Measurements from ENCODE around the gene DLG5.

The DLG5 gene

DNA sequence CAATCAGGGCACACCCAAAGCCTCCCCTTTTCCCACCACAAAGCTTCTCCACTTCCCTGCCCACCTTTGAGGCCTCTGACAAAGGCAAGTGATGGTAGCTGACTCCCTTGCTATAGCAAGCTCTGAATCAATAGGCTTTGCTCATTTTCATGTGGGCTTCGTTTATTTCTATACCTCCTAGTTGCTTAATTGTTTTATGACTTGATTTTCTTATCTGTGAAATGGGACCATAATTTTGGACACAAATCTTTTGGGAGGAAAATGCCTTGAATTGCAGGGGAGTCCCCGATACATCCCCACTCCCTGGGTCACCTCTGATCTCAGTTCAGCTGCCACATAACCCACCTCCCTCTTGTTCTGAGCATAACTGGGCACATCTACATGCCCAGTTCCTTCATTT is 13.7 kb upstream of the DLG5 start:
- Histone ChIP-seq H2AFZ (ENCODE audit: low read depth, low read length) (no peak overlapping the region), H3K27me3 (ENCODE audit: control insufficient read depth in 1 of 2, insufficient read depth in 1 of 2, low read length in 2 of 2) (no peaks in the 10 kb centered on the region), H3K4me1 (ENCODE audit: control insufficient read depth, insufficient read depth, low read depth, low read length) (peaks cover 25% of the 10 kb centered on the region), H3K9ac (ENCODE audit: low read length) (peak overlapping the region; percentile 40), H2AK5ac (ENCODE audit: low read length, severe bottlenecking) (peak overlapping the region; percentile 75), H2BK5ac (ENCODE audit: low read depth, low read length, poor library complexity, severe bottlenecking) (no peak overlapping the region), H4K91ac (ENCODE audit: low read length) (peak overlapping the region; percentile 6), H3K4me3 (ENCODE audit: insufficient read depth in 1 of 2, low read depth in 1 of 2, low read length in 2 of 2) (no peak overlapping the region), H3K4me2 (ENCODE audit: low read length, poor library complexity, severe bottlenecking) (no peak overlapping the region), H3K4ac (ENCODE audit: low read depth in 1 of 2, low read length in 2 of 2) (peak overlapping the region in 1 of 2 experiments; percentile 20), H2BK12ac (ENCODE audit: low read length in 2 of 2) (peak overlapping the region; percentile 29 to 90), H2BK15ac (ENCODE audit: low read depth, poor library complexity, severe bottlenecking) (peak overlapping the region; percentile 15), H2BK120ac (ENCODE audit: low read depth, low read length) (no peak overlapping the region), H3K27ac (ENCODE audit: low read length, poor library complexity, severe bottlenecking) (no peak overlapping the region), H4K8ac (ENCODE audit: low read length) (peak overlapping the region; percentile 10), H3K9me3 (ENCODE audit: control insufficient read depth, low read length) (no peaks in the 10 kb centered on the region), H3K18ac (ENCODE audit: low read depth in 1 of 2, low read length in 2 of 2) (peak overlapping the region; percentile 72 to 86), H3K23ac (ENCODE audit: low read length in 2 of 2) (no peak overlapping the region), H3K36me3 (ENCODE audit: control insufficient read depth in 1 of 2, insufficient read depth in 2 of 2, low read depth in 1 of 2, low read length in 2 of 2) (no peaks in the 10 kb centered on the region), H3K79me1 (replicated peaks; ENCODE audit: low read length, poor library complexity, severe bottlenecking) (no peaks in the 10 kb centered on the region), H3K14ac (ENCODE audit: low read length in 2 of 2) (no peak overlapping the region)
- DNase-seq, result no peak
- 98% methylated on average over 2 of the region's 2 CpGs for WGBS

DNA sequence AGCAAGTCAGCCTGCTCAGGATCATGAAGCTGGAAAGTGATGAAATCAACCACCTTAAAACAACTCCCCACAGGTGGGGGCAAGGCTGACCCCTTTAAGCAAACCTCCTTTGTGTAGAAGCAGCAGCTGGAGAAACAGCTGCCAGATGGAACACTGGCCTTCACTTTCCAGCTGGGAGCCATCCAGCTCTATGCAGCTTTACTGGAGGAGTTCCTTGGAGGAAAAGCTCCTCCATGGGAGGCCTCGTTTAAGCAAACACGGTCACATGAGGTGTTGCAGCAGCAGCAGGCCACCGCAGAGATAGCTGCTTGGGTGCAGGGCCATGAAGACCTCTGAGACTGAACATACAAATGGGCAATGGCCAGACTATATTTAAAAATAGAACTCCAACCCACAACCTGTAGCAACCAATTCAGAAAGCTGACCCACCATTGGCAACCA is 13.0 kb upstream of the DLG5 start:
- Histone ChIP-seq H2AFZ (ENCODE audit: low read depth, low read length) (no peak overlapping the region), H2BK15ac (ENCODE audit: low read depth, poor library complexity, severe bottlenecking) (no peak overlapping the region), H3K4ac (ENCODE audit: low read depth in 1 of 2, low read length in 2 of 2) (no peak overlapping the region), H2AK5ac (ENCODE audit: low read length, severe bottlenecking) (peak overlapping the region; percentile 57), H3K9ac (ENCODE audit: low read length) (peak overlapping the region; percentile 57), H3K79me1 (replicated peaks; ENCODE audit: low read length, poor library complexity, severe bottlenecking) (no peaks in the 10 kb centered on the region), H3K4me2 (ENCODE audit: low read length, poor library complexity, severe bottlenecking) (no peak overlapping the region), H3K9me3 (ENCODE audit: control insufficient read depth, low read length) (no peaks in the 10 kb centered on the region), H3K23ac (ENCODE audit: low read length in 2 of 2) (no peak overlapping the region), H2BK12ac (ENCODE audit: low read length in 2 of 2) (peak overlapping the region in 1 of 2 experiments; percentile 58), H3K4me1 (ENCODE audit: control insufficient read depth, insufficient read depth, low read depth, low read length) (peaks cover 25% of the 10 kb centered on the region), H3K4me3 (ENCODE audit: insufficient read depth in 1 of 2, low read depth in 1 of 2, low read length in 2 of 2) (no peak overlapping the region), H2BK120ac (ENCODE audit: low read depth, low read length) (peak overlapping the region; percentile 66), H3K36me3 (ENCODE audit: control insufficient read depth in 1 of 2, insufficient read depth in 2 of 2, low read depth in 1 of 2, low read length in 2 of 2) (no peaks in the 10 kb centered on the region), H3K27ac (ENCODE audit: low read length, poor library complexity, severe bottlenecking) (peak overlapping the region; percentile 32), H4K8ac (ENCODE audit: low read length) (peak overlapping the region; percentile 33), H3K18ac (ENCODE audit: low read depth in 1 of 2, low read length in 2 of 2) (peak overlapping the region; percentile 74 to 76), H2BK5ac (ENCODE audit: low read depth, low read length, poor library complexity, severe bottlenecking) (no peak overlapping the region), H3K27me3 (ENCODE audit: control insufficient read depth in 1 of 2, insufficient read depth in 1 of 2, low read length in 2 of 2) (no peaks in the 10 kb centered on the region), H3K14ac (ENCODE audit: low read length in 2 of 2) (no peak overlapping the region), H4K91ac (ENCODE audit: low read length) (peak overlapping the region; percentile 43)
- 21% methylated on average over 3 of the region's 3 CpGs for WGBS
- peak; percentile 86 for DNase-seq

DNA sequence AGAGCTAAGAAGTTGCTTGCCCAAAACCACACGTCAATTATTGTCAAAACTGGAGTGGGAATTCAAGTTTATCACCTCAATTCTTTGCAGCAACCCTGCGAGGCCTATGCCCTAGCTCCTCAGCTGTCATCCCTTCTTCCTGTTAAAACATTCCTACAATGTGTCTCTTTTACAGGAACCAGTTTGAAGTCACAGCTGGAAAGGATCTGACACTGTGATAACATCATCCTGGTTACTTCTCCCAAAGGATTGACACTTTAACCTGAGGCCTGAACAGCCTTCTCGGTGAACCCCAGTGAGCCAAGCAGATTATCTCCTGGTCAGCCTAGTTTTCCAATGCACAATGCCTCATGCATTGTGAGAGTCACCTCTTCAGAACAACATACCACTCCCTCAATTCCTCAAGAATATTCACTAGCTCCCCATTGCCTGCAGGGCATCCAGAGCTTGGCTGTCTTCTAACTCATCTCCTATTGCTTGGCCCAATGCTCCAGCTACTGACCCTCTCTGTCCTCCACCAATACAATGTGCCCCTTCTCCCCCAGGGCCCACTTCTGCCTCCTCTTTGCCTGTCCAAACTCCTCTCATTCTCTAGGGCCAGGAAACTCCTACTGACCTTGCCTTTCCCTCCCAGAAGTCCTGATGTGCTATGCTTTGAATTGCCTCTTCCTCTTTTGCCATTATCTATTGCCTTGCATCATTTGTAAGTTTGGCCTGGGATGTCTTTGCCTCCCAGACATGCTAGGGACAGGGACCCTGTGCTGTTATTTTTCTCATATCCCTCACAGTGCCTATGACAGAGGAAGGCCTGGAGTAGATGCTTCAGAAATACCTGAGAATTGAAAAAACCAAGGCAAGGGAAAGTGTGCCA is 10.4 kb upstream of the DLG5 start:
- peak overlapping the region in 1 of 2 experiments; percentile 47 for H3K4ac ChIP-seq (ENCODE audit: low read depth in 1 of 2, low read length in 2 of 2)
- H3K9me3 ChIP-seq (ENCODE audit: control insufficient read depth, low read length), result no peaks in the 10 kb centered on the region
- no peak overlapping the region for H3K27ac ChIP-seq (ENCODE audit: low read length, poor library complexity, severe bottlenecking)
- H4K91ac ChIP-seq (ENCODE audit: low read length), result no peak overlapping the region
- no peak overlapping the region for H2BK120ac ChIP-seq (ENCODE audit: low read depth, low read length)
- H2BK15ac ChIP-seq (ENCODE audit: low read depth, poor library complexity, severe bottlenecking), result no peak overlapping the region
- no peak overlapping the region for H2BK5ac ChIP-seq (ENCODE audit: low read depth, low read length, poor library complexity, severe bottlenecking)
- H2AK5ac ChIP-seq (ENCODE audit: low read length, severe bottlenecking), result no peak overlapping the region
- no peaks in the 10 kb centered on the region for H3K36me3 ChIP-seq (ENCODE audit: control insufficient read depth in 1 of 2, insufficient read depth in 2 of 2, low read depth in 1 of 2, low read length in 2 of 2)
- no peak overlapping the region for H3K18ac ChIP-seq (ENCODE audit: low read depth in 1 of 2, low read length in 2 of 2)
- no peak overlapping the region for H3K4me2 ChIP-seq (ENCODE audit: low read length, poor library complexity, severe bottlenecking)
- no peaks in the 10 kb centered on the region for H3K79me1 ChIP-seq (replicated peaks; ENCODE audit: low read length, poor library complexity, severe bottlenecking)
- no peaks in the 10 kb centered on the region for H3K27me3 ChIP-seq (ENCODE audit: control insufficient read depth in 1 of 2, insufficient read depth in 1 of 2, low read length in 2 of 2)
- H3K4me1 ChIP-seq (ENCODE audit: control insufficient read depth, insufficient read depth, low read depth, low read length), result peaks cover 18% of the 10 kb centered on the region
- no peak overlapping the region for H3K14ac ChIP-seq (ENCODE audit: low read length in 2 of 2)
- H4K8ac ChIP-seq (ENCODE audit: low read length), result peak overlapping the region; percentile 77
- 48% methylated on average over 3 of the region's 3 CpGs for WGBS
- H2AFZ ChIP-seq (ENCODE audit: low read depth, low read length), result no peak overlapping the region
- DNase-seq, result no peak
- H3K9ac ChIP-seq (ENCODE audit: low read length), result no peak overlapping the region
- peak overlapping the region; percentile 40 to 49 for H2BK12ac ChIP-seq (ENCODE audit: low read length in 2 of 2)
- no peak overlapping the region for H3K4me3 ChIP-seq (ENCODE audit: insufficient read depth in 1 of 2, low read depth in 1 of 2, low read length in 2 of 2)
- H3K23ac ChIP-seq (ENCODE audit: low read length in 2 of 2), result no peak overlapping the region

DNA sequence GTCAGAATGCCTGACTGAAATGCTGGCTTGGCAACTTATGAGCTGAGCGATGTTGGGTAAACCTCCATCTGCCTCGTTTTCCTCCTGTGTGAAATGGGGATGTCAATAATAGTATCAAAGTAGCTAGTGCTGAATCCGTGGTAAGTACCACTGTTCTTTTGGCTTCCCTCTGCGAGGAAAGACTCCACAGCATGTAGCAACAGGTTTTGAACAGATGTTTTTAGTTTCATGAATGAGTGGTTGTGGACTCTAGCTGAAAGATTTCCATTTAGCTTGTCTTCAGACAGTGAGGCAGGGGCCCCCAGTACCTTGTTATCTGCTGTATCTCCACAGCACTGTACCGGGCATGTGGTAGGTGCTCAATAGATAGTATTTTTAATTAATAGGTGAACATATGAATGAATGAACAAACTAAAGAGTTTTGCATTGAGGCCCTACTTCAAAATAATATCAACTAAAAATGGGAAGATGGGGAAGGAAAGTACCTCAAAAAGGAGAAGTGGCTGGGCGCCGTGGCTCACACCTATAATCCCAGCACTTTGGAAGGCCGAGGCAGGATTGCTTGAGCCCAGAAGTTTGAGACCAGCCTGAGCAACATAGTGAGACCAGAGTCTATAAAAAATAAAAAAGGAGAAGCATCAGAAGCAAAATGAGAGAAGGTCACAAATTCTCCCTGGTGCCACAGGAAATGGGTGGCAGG is 5.6 kb upstream of the DLG5 start:
- no peak overlapping the region for H2BK15ac ChIP-seq (ENCODE audit: low read depth, poor library complexity, severe bottlenecking)
- H3K4me3 ChIP-seq (ENCODE audit: insufficient read depth in 1 of 2, low read depth in 1 of 2, low read length in 2 of 2), result no peak overlapping the region
- H3K4me1 ChIP-seq (ENCODE audit: control insufficient read depth, insufficient read depth, low read depth, low read length), result peaks cover 2% of the 10 kb centered on the region
- H2BK120ac ChIP-seq (ENCODE audit: low read depth, low read length), result no peak overlapping the region
- no peak overlapping the region for H3K23ac ChIP-seq (ENCODE audit: low read length in 2 of 2)
- no peak for DNase-seq
- no peaks in the 10 kb centered on the region for H3K9me3 ChIP-seq (ENCODE audit: control insufficient read depth, low read length)
- H3K4ac ChIP-seq (ENCODE audit: low read depth in 1 of 2, low read length in 2 of 2), result no peak overlapping the region
- no peak overlapping the region for H2AK5ac ChIP-seq (ENCODE audit: low read length, severe bottlenecking)
- H2AFZ ChIP-seq (ENCODE audit: low read depth, low read length), result no peak overlapping the region
- H3K27ac ChIP-seq (ENCODE audit: low read length, poor library complexity, severe bottlenecking), result no peak overlapping the region
- H3K36me3 ChIP-seq (ENCODE audit: control insufficient read depth in 1 of 2, insufficient read depth in 2 of 2, low read depth in 1 of 2, low read length in 2 of 2), result no peaks in the 10 kb centered on the region
- no peak overlapping the region for H4K91ac ChIP-seq (ENCODE audit: low read length)
- no peak overlapping the region for H3K4me2 ChIP-seq (ENCODE audit: low read length, poor library complexity, severe bottlenecking)
- WGBS, result 90% methylated on average over 7 of the region's 8 CpGs
- H3K9ac ChIP-seq (ENCODE audit: low read length), result no peak overlapping the region
- H2BK5ac ChIP-seq (ENCODE audit: low read depth, low read length, poor library complexity, severe bottlenecking), result no peak overlapping the region
- H3K14ac ChIP-seq (ENCODE audit: low read length in 2 of 2), result no peak overlapping the region
- no peak overlapping the region for H2BK12ac ChIP-seq (ENCODE audit: low read length in 2 of 2)
- no peaks in the 10 kb centered on the region for H3K79me1 ChIP-seq (replicated peaks; ENCODE audit: low read length, poor library complexity, severe bottlenecking)
- H3K27me3 ChIP-seq (ENCODE audit: control insufficient read depth in 1 of 2, insufficient read depth in 1 of 2, low read length in 2 of 2), result peaks cover 0 to 3% of the 10 kb centered on the region in 2 experiments
- no peak overlapping the region for H4K8ac ChIP-seq (ENCODE audit: low read length)
- no peak overlapping the region for H3K18ac ChIP-seq (ENCODE audit: low read depth in 1 of 2, low read length in 2 of 2)
